GM12865 (cell line): ENCODE data around the gene ATXN2L.
A peak's percentile ranks its signal among the peaks of the same experiment; 100 is the strongest.

Experiments used
- DNase-seq: peaks from one replicate; pipeline ENCODE4 v3.0.0; 2010; ENCODE audit warnings: low read depth
- H3K4me3 ChIP-seq: 2 replicates; pipeline ENCODE4 v1.5.1; 2011; ENCODE audit warnings: mild to moderate bottlenecking, low read depth, low read length, control low read depth
- TF ChIP-seq, protein P1 (sequence below): IDR thresholded peaks from 2 replicates; pipeline ENCODE4 v1.5.1; 2011; ENCODE audit warnings: low read length, control low read depth, low read depth, inconsistent platforms; ENCODE audit not compliant: insufficient read depth; ENCODE audit errors: missing control alignments

The ATXN2L gene

DNA sequence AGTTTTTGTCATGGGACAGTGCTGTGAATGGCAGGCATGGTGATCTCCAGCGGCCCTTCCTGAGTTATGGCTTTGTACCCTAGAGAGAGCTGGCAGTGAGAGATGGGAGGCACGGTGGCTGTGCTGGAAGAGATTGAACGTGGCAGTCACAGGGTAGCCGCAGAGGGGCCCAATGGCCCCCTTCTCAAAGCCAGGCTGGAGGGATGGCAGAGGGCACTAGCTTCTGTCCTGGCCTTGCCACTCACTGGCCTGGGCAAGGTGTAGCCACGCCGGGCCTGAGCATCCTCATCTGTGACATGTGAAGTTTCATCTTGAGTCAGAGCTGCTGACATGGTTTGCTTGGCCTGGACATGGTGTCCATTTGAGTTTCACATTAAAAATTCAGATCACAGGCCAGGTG lies 51.6 kb downstream of the ATXN2L start:
- H3K4me3 ChIP-seq = no peak overlapping the region
- TF ChIP-seq, protein P1, sequence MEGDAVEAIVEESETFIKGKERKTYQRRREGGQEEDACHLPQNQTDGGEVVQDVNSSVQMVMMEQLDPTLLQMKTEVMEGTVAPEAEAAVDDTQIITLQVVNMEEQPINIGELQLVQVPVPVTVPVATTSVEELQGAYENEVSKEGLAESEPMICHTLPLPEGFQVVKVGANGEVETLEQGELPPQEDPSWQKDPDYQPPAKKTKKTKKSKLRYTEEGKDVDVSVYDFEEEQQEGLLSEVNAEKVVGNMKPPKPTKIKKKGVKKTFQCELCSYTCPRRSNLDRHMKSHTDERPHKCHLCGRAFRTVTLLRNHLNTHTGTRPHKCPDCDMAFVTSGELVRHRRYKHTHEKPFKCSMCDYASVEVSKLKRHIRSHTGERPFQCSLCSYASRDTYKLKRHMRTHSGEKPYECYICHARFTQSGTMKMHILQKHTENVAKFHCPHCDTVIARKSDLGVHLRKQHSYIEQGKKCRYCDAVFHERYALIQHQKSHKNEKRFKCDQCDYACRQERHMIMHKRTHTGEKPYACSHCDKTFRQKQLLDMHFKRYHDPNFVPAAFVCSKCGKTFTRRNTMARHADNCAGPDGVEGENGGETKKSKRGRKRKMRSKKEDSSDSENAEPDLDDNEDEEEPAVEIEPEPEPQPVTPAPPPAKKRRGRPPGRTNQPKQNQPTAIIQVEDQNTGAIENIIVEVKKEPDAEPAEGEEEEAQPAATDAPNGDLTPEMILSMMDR = no peak
- no peak for DNase-seq

DNA sequence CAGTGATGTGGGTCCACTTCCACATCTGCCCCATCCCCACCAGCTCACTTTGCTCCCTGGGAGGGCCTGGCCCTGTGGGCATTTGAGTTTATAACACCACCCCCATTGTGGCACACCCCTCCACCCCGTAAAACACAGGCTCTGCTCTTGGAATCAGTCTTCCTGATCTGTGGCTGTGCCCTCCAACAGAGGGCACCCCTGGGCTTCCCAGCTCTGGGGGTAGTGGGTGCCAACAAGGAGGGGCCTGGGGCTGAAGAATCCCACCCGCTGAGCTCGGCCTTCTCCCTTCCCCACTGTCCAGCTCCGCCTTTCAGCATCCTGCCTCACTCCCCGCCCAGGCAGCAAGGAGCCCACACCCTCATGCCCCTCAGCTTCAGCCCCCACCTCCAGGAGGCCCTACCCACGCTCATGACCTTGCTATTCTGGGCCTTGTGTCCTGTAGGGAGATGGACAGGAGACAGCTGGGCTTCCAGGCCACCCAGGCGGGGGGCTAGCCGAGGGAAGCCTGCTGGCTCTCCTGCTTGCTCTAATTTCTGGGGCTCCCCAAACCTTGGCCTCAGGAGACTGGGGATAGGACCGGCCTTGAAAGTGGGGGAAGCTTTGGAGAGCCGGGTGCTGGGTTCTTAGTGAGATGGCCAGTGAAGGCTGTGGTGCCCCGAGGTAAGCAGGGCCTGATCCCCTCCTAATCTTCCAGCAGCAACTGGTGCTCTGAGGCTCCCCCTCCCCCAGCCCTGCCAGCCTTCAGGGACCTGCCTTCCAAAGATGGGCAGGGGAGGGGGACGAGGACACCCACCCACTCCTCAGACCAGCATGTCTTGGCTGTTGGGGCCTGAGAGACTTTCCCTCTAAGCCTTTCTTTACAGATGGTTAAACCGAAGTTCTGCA lies 52.6 kb downstream of the ATXN2L start:
- TF ChIP-seq, protein P1 = no peak
- DNase-seq = no peak
- no peak overlapping the region for H3K4me3 ChIP-seq

DNA sequence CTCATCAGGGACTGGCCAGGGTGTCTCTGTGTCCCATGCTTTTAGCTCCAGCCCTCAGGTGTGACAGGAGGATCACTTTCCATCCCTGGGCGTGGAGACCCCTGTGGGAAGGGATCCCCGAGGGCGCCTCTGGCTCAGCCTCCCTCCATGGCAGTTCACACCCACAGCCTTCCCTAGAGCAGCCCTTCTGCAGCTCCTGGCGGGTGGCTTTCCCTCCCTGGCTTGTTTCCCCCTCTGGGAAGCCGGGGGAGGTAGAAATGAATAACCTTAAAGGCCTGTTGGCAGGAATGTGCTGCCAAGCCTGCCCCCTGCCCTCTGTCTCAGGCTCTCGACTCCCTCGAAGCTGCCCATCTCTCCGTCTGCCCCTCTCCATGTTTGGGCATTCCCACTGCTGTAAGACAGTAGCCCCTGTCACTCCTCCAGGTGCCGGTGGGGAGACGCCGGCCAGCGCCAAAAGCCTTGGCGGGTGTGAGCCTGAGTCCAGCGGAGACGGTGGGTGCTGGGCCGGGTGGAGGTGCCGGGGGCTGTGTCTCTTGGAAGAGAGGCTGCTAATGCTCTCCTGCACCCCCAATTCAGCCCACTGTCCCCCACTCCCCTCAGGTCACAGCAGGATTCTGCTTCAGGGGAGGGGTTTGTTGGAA lies 53.3 kb downstream of the ATXN2L start:
- H3K4me3 ChIP-seq = no peak overlapping the region
- TF ChIP-seq, protein P1 = no peak
- no peak for DNase-seq

DNA sequence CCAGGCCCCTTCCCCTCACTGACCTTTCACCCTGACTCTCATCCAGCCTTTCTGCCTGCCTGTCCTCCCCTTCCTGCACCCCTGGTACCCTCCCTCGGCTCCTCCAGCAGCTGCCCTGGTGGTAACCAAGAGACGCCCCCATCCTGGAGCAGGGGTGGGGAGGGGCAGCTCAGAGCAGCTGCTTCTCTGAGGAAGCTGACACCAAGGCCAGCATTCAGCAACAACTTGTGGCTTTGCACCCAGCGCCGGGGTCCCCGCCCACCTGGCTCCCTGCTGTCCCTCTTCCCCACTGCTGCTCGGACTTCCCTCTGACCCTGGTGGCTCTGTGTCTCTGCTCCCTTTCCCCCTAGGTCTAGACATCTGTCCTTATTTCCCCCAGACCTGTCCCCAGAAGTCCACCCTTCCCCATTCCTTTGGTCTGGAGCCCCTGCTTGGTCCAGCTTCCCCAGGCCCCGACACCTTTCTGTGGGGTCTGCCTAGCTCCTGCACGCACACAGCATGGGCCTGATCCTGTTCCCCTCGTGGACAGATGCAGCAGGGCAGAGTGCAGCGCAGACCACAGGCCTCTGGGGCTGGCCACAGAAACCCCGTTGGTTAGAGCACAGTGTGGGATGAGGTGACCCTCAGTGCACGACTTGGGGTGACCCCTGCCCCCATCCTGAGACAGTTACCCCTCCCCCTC lies 54.3 kb downstream of the ATXN2L start:
- TF ChIP-seq, protein P1 = peak; percentile 1
- H3K4me3 ChIP-seq = no peak overlapping the region
- peak; percentile 48 for DNase-seq

DNA sequence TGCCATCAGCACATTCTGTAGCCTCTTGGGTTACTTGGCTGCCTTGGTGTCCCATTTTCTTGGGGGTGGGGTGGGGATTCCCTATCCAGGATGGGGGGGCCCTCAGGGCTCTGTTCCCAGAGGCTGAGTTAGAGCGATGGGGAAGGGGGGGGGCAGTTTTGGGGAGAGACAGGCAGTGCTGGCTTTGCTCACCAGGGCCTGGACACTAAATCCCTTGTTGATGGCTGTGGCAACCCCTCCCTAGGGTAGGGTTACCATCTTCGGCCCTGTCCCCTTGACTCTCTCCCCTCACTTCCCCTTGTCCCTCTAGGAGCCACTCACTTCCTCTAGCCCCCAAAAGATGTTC lies 54.8 kb downstream of the ATXN2L start:
- no peak overlapping the region for H3K4me3 ChIP-seq
- DNase-seq = no peak
- TF ChIP-seq, protein P1 = no peak

DNA sequence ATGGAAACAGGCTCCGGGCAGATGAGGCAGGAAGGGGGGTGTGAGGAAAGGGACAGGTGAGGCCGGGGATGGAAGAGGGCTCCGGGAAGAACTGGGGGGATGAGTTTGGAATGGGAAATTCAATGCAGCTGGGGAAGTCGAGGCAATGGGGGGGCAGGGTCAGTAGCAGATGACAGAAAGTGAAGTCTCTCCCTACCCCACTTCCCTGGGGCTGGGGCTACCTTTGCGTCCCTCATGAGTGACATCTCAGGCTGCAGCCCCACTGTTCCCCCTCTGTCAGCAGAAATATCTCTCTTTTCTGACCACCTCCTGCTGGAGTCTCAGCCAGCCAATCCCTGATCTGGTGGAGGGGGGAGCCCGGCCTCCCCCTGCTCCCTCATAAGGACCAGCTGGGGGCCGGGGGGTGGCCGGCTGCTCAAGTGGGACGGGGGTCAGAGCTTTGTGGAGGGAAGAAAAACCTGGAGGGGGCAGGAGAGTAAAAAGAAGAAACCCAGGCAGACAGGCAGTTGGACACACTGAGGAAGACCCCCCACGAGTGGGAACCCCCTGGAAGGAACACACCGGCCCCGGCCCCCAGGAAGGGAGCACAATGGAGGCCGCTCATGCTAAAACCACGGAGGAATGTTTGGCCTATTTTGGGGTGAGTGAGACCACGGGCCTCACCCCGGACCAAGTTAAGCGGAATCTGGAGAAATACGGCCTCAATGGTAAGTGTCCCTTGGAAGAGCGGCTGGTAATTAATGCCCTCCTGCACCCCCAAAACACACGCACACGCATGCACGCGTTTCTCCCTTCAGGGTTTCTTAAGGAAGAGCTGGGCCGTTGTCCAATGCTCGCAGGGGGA lies 55.5 kb downstream of the ATXN2L start, which contains the start of gene ATP2A1:
TSS of gene ATP2A1 (plus strand) at position 406 of the 844 bp plus-strand sequence. CDS start at position 590, 184 bp downstream.
- no peak for DNase-seq
- TF ChIP-seq, protein P1 = no peak
- H3K4me3 ChIP-seq = peak within 1 kb of the TSS; percentile 73
